Measurements from ENCODE around the gene CCR3.

DNA sequence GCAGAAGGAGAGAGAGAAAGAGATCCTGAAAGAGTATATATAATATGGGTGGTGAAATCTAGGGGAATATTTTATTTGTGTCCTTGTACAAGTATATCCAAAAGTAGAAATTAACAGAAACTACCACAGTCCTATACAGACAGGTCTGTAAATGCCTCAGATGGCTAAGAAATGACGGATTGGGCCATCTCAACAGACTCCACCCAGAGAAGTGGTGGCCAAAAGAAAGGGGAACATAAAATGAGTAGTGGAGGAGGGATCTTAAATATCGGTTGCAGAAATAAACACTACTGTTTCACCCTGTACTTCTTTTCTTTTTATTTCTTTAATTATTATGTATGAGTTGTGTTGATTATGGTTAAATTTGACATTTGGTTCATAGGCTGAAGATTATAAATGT lies 47.7 kb downstream of the CCR3 start:
- TF ChIP-seq CTCF (IDR thresholded peaks at IDR 0.05 in 8 of 11, conservative IDR thresholded peaks at IDR 0.05 in 3 of 11), result no peak
- no peak for TF ChIP-seq POLR2A (IDR thresholded peaks at IDR 0.05)
- TF ChIP-seq POLR2AphosphoS5 (IDR thresholded peaks at IDR 0.05), result no peak

Data from spleen (tissue), 7 donors.